Right kidney (tissue), 1 donor: ENCODE data around the gene DBNL.

Source experiments
- DNase-seq: peaks from one replicate; pipeline ENCODE4 v3.0.0-alpha.2; 2016

The DBNL gene

GRCh38 chr7:44096326-44096881 is 51.9 kb downstream of the DBNL start:
- no peak for DNase-seq

- no peak for DNase-seq
These were observed 52.8 kb downstream of the DBNL start for GRCh38 chr7:44097064-44097932.

- no peak for DNase-seq
These were observed 53.9 kb downstream of the DBNL start for GRCh38 chr7:44098092-44099068.

- no peak for DNase-seq
These were observed 55.2 kb downstream of the DBNL start for GRCh38 chr7:44099669-44100068.

- DNase-seq: no peak
These were observed 56.2 kb downstream of the DBNL start for GRCh38 chr7:44100458-44101302.

- no peak for DNase-seq
These were observed 56.9 kb downstream of the DBNL start for GRCh38 chr7:44101303-44101965.

GRCh38 chr7:44101966-44102845 is 57.7 kb downstream of the DBNL start:
- DNase-seq: no peak

- DNase-seq: no peak
These were observed 58.5 kb downstream of the DBNL start for GRCh38 chr7:44102846-44103565.

GRCh38 chr7:44103566-44103922 is 59.0 kb downstream of the DBNL start:
- DNase-seq: peak; percentile 39

- no peak for DNase-seq
These were observed 59.7 kb downstream of the DBNL start, which contains the start of gene AEBP1 for GRCh38 chr7:44103923-44104859. TSS of gene AEBP1 (plus strand) at chr7:44104345. CDS start at chr7:44104666, 321 bp downstream.

GRCh38 chr7:44104860-44105771 is 60.6 kb downstream of the DBNL start:
- peak; percentile 67 for DNase-seq

GRCh38 chr7:44105832-44106231 is 61.3 kb downstream of the DBNL start:
- DNase-seq: no peak

GRCh38 chr7:44106311-44107065 is 62.0 kb downstream of the DBNL start:
- DNase-seq: no peak

GRCh38 chr7:44107116-44107960 is 62.8 kb downstream of the DBNL start:
- no peak for DNase-seq
